HG02840 (cell line): ENCODE measurements around the gene FOLR2.

ENCODE experiments used
- ATAC-seq: cut with Tn5 transposase; IDR thresholded peaks from one replicate; pipeline ENCODE4 v1.9.1; 2021; ENCODE audit warnings: mild to moderate bottlenecking, moderate library complexity, moderate number of reproducible peaks; ENCODE audit not compliant: unreplicated experiment, low FRiP score

Gene FOLR2

DNA sequence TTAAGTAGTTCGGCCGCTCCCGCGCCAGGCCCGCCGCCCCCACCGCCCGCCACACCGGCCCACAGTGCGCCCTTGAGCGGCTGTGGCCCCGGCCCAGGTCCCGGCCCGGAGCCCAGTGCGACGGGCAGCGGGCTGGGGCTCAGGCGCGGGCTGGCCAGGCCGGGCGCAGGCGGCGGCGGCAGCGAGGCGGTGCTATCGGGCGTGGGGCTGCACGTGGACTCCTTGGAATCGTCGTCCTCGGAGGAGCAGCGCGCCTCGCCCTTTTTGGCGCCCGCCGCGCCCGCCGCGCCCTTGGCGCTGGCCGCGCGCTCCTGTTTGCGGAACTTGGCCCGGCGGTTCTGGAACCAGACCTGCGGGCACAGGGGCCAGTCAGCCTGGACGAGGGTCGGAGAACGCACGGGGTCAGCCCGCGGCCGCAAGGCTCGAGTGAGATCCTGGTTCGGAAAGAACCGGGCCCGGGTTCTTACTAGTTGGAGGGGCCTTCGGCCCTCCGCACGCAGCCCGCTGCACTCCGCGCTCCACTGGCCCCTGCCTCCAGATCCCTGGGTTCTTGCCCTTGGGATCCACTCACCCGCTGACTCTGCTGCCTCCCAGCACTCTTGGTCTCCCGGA lies 23.4 kb downstream of the FOLR2 start:
- ATAC-seq, result no peak

GRCh38 chr11:72240461-72241290 lies 24.1 kb downstream of the FOLR2 start:
- ATAC-seq, result no peak

GRCh38 chr11:72241291-72241781 lies 24.7 kb downstream of the FOLR2 start:
- ATAC-seq, result no peak

DNA sequence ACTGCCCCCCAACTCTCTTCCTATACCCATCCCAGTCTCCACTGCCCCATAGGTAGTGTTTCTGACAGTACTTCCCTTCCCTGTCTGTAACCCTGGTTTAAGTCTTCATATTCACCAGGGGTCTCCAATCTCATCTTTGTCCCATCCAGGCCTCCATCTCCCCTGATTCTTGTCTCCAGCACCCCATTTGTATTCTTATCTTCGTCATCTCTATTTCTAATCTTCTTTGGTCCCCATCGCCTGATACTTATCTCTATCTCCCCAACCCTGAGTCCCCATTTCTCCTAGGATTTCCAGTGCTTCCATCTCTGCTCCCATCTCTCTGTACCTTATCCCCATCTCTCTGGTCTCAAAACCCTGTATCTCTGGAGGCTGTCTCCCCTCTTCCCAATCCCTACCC lies 25.5 kb downstream of the FOLR2 start:
- ATAC-seq, result no peak

- no peak for ATAC-seq
Measured at GRCh38 chr11:72243173-72244059, 26.8 kb downstream of the FOLR2 start.

DNA sequence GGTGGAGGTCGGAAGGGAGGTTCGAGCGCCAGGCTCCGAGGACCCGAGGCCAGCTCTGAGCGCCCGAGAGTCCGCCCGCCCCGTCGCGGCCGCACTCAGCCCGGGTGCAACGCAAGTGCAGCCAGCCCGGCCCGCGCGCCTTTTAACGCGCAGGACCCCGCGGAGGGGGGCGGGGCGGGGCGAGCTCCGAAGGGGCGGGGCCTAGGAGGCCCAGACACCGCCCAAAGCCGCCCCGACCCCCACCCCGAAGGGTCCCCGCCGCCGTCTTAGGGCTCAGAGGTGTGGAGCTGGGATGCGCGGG lies 27.4 kb downstream of the FOLR2 start, which contains the start of gene PHOX2A:
TSS of gene PHOX2A (minus strand) at position 117 of the 301 bp plus-strand sequence. CDS start 172 bp downstream, outside the sequence.
- ATAC-seq, result no peak

GRCh38 chr11:72244361-72245262 lies 28.0 kb downstream of the FOLR2 start:
- ATAC-seq, result no peak

DNA sequence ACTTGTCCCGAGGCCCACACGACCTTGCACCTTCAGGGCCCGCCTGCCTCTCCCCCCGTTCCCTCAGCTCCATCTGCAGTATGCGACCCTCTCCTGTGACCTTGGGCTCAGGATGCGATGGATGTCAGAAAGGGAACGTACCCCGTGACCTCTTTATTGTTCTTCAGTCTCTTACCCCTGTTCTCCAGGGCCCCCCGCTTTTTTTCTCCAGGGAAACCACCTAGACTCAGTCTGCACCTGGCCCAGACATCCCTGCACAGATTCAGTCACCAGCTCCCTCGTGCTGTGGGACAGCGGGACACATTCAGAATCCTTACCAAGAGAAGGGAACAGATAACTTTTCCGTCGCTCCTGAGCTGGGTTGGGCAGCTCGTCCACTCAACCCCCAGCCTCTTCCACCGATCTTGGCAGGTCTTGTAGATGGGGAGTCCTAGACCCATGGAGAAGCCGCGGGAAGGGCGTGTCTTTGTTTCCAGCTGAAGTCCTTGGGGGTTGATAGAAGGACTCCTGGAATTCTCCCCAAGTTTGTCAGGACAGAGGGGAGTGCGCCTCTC lies 28.7 kb downstream of the FOLR2 start:
- ATAC-seq, result no peak

DNA sequence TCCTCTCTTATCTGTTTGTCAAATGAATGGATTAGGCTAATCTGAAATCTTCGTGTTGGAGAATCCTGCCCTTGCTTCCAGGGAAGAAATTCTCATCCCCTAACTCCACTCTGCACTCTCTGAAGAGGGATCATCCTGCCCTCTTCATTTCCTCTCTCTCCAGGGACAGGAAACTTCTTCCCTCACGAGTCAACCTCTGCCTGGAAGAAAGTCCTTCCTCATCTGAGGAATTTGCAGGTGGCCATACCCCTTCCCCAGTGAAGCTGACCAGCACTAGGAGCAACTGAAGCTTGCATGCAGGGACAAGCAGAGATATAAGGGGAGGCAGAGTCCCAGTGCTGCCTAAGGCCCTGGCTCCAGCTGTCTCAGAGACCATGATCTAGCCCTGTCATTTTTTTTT lies 31.0 kb downstream of the FOLR2 start:
- ATAC-seq, result no peak

DNA sequence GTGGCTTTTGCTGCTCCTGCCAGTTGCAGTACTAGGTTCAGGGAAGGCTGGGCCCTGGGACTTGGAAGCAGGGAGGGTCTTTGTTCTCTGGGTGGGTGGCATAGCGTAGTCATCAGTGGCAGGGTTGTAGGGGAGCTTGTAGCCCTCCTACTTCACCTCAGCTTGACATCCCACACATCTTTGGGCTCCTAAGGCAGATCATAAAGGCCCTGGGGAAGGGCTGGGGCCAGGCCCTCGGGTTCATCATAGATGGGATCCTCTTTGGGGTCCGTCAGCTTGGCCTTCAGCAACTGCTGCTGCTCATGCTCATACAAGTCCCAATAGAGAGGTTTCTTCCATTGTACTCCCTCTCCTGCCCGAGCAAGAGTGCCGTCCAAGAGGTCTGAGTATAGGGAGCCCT lies 33.4 kb downstream of the FOLR2 start:
- no peak for ATAC-seq

DNA sequence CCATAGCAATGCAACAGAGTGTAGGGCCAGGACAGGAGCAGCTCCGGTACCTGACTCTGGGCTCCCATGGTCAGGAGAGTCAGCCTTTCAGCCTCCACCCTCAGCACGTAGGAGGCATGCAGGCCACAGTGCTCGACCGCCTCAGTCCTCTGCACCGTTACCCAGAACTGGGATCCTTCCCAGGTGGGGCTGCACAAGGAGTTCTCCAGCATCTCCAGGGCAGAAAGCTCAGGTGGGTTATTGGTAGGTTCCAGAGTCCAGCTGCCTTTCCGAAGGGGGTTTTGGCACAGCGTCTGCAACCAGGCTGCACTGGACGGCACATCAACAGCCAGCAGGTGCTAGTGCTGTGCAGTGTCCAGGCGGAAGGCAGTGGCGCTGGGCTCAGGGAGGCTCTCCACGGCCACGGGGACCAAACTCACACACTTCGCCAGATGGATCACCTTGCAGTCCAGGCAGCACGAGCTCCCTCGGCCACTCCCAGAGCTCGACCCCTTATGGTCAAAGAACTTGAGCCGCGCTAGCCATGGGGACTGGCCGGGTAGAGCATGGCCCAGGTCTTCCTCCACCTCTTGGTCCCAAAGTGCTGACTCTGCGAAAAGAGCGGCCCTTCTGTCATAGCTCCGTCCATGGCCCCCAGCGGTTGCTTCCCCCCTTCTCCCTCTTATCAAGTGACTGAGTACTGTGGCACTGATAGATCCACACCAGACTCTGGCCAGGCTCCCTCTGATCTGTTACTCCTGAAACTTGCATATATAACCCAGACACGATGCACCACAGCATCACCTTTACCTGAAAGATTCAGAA lies 34.3 kb downstream of the FOLR2 start:
- ATAC-seq, result no peak

DNA sequence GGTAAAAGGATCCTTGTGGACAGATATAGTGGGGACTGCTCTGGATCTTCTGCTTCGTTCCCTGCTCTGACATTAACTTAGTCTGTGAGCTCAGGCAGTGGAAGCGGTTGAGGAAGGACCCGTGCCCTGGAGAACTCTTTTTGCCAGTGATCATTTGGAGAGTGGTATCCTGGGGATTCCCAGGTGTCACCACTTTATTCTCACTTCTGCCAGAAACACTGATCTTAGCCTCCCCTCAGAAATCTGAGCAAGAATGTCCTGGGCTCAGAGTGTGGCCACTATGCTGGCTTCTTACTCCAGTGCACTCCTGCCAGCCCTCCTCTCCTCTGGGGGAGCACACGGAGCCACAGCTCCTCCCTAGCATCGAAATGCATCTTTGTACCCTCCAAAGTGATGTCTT lies 35.0 kb downstream of the FOLR2 start:
- ATAC-seq, result no peak

GRCh38 chr11:72253392-72253791 lies 36.8 kb downstream of the FOLR2 start:
- ATAC-seq, result no peak

DNA sequence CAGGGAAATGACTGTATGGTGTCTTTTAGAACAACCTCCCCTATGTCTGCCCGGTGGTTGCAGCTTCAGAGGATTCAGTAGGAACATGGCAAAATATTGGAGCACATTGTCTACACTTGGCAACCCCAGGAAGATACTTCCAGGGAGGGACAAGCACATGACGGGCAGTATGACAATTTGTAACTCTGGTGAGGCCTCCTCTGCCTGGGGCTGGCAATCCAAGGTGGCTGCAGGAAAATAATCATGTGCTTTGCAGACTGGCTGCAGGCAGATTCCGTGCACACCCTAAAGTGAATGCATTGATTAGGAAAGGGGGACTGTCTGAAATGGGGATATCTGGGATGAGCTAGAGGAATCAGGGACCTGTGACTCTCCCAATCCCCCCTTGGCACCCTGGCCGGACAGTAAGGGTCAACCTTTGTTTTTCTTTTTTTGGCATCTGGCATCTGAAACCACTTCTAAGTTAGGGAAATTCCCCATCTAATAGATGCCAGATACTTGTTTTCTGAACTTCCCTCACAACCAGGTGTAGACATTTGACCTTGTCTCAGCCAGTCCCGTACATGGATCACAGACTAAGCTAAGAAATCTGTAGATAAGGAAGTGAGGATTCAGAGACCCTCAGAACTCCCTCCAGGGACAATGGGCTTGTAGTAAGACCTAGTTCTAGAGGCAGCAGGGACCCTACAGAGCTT lies 37.9 kb downstream of the FOLR2 start:
- ATAC-seq, result no peak

DNA sequence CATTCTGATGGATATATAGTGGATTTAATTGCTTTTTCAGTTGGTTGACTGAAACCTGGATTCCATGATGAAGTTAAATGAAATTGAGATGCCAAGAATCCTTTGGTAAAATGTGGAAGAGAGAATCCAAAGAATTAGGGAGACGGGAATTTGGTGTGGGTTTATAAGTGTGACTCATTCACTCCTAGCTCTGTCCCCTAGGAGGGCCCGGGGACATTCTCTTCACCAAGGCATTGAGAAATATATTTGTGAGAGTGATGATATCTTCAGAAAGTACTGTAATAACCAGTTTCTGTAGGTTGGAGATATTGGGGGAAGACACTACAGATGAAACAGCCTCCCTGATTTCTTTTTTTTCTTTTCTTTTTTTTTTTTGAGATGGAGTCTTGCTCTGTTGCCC lies 41.0 kb downstream of the FOLR2 start:
- no peak for ATAC-seq

DNA sequence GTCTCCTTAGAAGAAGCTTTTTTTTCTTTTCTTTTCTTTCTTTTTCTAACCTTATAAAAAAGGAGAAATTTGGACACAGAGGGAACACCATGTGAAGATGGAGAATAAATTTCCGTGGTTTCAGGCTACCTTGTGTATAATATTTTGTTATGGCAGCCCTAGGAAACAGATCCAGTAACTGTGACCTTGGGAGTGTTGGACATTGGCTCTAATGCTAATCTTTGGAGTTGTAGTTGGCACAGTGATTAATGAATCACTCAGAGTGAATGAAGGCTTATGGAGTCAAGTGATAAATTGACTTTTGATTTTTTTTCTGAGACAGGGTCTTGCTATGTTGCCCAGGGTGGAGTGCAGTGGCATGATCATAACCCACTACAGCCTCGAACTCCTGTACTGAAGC lies 42.9 kb downstream of the FOLR2 start:
- ATAC-seq, result no peak

GRCh38 chr11:72260574-72260973 lies 44.0 kb downstream of the FOLR2 start:
- no peak for ATAC-seq

DNA sequence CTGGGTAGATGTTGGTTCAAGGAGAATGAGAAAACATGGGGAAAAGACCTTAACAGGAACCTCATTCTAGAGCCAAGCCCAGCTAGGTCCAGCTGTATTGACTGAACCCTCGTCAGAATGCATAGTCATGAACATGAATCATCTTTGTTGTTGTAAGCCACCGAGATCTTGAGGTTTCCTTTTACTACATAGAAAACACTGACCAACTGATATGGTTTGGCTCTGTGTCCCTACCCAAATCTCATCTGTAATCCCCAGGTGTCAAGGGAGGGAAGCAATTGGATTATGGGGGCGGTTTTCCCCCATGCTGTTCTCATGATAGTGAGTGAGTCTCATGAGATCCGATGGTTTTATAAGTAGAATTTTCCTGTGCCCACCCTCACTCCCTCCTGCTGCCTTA lies 46.8 kb downstream of the FOLR2 start:
- no peak for ATAC-seq
